IgD-negative memory B cell (primary cell): ENCODE results near the gene CHMP4A. TPM values are rescaled to one million over a fixed set of nuclear protein-coding genes. Genes with fewer than 3 reads are reported as not detected.

Experiments
- H3K27ac Mint-ChIP-seq, 3 donors: one replicate each; pipeline ENCODE4 v1.8.0; 2020 to 2022; ENCODE audit warnings: mild to moderate bottlenecking in 3 of 3, mixed read lengths in 3 of 3, moderate library complexity in 1 of 3
- H3K27me3 Mint-ChIP-seq: one replicate; pipeline ENCODE4 v1.8.0; 2021; ENCODE audit warnings: mixed read lengths
- H3K36me3 Mint-ChIP-seq: one replicate; pipeline ENCODE4 v1.8.0; 2020; ENCODE audit warnings: mild to moderate bottlenecking, mixed read lengths
- H3K4me1 Mint-ChIP-seq, 3 donors: one replicate each; pipeline ENCODE4 v1.8.0; 2020 to 2022; ENCODE audit warnings: mixed read lengths in 3 of 3, mild to moderate bottlenecking in 1 of 3
- H3K4me3 Mint-ChIP-seq, 4 donors: one replicate each; pipeline ENCODE4 v1.8.0; 2020 to 2022; ENCODE audit warnings: mild to moderate bottlenecking in 4 of 4, mixed read lengths in 4 of 4, moderate library complexity in 3 of 4
- H3K9me3 Mint-ChIP-seq, 3 donors: one replicate each; pipeline ENCODE4 v1.8.0; 2020 to 2021; ENCODE audit warnings: mixed read lengths in 3 of 3, mild to moderate bottlenecking in 1 of 3
- polyA plus RNA-seq: library from polyadenylated mRNA; unstranded; fragments of 300-500 nt; fragmentation: Illumina TruSeq; gene quantifications from one replicate; pipeline ENCODE4 v1.2.3, GENCODE V29; 2021

CHMP4A gene
- polyA plus RNA-seq, 1 donor from 2014 or later, result 170 TPM

DNA sequence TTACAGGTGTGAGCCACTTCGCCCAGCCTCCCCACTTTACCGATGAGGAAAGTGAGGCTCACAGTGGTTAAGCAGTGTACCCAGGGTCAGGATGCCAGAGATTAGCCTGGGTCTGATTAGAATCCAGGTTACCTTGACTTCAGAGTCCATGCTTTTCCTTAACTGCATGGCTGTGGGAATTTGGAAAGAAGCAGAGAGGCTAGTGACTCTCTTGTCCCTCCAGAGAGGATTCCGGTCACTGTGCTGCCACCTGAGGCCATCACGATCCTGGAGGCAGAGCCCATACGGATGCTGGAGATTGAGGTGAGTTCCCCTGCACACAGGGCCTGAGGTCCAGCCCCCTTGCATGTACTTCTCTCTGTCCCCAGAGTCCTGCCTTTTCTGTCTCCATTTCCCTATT is 36.7 kb downstream of the CHMP4A start:
- peaks cover 4% of the 10 kb centered on the region for H3K36me3 Mint-ChIP-seq
- no peak overlapping the region for H3K27ac Mint-ChIP-seq
- H3K4me3 Mint-ChIP-seq, result no peak overlapping the region
- no peaks in the 10 kb centered on the region for H3K9me3 Mint-ChIP-seq
- no peaks in the 10 kb centered on the region for H3K27me3 Mint-ChIP-seq
- H3K4me1 Mint-ChIP-seq, result peaks cover under 1 to 8% (median 4%) of the 10 kb centered on the region in 3 donors

DNA sequence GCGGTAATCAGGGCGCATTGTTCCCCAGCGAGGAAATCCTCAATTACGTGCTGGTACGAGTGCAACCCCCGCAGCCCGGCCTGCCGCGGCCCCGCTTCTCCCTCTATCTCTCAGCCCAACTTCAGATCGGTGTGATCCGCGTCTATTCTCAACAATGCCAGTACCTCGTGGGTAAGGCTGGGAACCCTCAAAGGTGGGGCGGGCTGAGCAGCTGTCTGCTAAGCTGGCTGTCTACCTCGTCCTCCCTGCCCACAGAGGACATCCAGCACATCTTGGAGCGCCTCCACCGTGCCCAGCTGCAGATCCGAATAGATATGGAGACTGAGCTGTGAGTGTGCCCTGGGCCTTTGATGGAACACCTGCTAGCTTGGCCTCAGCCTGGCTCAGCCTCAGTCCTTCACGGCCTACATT is 40.4 kb downstream of the CHMP4A start:
- H3K4me1 Mint-ChIP-seq, result peaks cover 11 to 14% (median 12%) of the 10 kb centered on the region in 3 donors
- H3K9me3 Mint-ChIP-seq, result no peaks in the 10 kb centered on the region
- H3K36me3 Mint-ChIP-seq, result peaks cover 6% of the 10 kb centered on the region
- peak overlapping the region in 3 of 4 donors; percentile 55 to 95 (median 60) for H3K4me3 Mint-ChIP-seq
- H3K27ac Mint-ChIP-seq, result peak overlapping the region in 2 of 3 donors; percentile 70 to 89
- H3K27me3 Mint-ChIP-seq, result no peaks in the 10 kb centered on the region

DNA sequence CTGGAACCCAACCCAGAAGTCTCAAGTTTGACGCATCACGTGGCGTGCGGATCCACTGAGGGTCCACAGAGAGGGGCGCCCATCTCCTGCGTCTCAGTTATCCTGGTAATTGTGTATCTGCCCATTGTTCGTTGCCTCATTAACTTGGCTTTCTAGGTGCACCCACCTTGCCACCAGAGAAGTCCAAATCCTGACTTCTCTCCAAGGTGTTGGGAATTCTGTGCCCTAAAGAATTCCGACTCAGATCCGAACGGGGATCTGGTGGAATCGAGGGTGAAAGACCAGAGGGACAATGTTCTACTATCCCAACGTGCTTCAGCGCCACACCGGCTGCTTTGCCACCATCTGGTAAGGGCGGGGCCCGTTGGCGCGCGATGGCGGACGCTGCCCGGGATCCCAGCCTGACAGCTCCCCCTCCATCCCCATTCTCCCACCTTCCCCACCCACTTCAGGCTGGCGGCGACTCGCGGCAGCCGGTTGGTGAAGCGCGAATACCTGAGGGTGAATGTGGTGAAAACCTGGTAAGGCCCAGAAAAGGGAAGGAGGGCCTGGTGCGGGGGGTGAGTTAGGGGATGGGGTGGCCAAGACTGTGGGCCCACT is 40.9 kb downstream of the CHMP4A start:
- Mint-ChIP-seq H3K27ac (peak overlapping the region in 2 of 3 donors; percentile 81 to 87), H3K9me3 (no peaks in the 10 kb centered on the region), H3K4me3 (peak overlapping the region; percentile 84 to 98 (median 94)), H3K27me3 (no peaks in the 10 kb centered on the region), H3K36me3 (peaks cover 6% of the 10 kb centered on the region), H3K4me1 (peaks cover 11 to 17% (median 16%) of the 10 kb centered on the region in 3 donors)

DNA sequence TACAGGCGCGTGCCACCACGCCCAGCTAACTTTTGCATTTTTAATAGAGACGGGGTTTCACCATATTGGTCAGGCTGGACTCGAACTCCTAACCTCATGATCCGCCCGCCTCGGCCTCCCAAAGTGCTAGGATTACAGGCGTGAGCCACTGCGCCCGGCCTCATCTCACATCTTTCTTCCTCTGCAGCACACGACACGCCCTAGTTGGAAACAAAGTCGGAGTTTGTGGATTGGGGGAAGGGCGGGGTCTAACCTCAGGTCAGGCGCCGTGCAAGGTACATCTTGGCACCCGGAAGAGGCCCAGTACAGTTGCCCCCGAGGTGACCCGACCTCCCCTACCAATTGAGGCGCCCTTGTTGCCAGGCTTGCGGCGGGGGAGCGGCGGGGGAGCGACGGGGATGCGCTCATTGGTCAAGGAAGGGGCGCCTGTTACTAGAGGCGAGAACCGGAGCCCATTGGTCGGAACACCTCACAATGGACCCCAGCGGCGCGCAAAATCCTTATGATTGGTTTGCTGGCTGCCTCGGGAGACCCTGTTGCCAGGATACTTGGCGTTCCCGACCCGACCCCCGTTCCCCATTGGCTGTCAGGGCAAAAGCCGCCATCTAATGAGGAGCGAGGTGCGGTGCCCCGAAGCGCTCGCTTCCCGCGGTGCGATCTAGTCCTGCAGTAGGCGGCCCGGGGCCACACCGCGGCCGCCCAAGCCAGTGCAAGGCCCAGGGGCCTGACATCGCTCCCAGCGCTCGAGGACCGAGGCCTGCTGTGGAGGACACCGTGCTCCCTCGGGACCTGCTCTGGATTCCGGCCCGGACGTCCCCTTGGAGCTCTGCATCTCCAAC is 41.6 kb downstream of the CHMP4A start, which contains the start of gene REC8:
Gene REC8 (plus strand): TSS at position 659 of the 839 bp plus-strand sequence. CDS start 473 bp downstream, outside the sequence.
- Mint-ChIP-seq H3K4me3 (peak within 1 kb of the TSS; percentile 84 to 98 (median 94)), H3K4me1 (peaks cover 11 to 18% (median 16%) of the 10 kb centered on the region in 3 donors), H3K36me3 (peaks cover 8% of the 10 kb centered on the region), H3K27me3 (no peaks in the 10 kb centered on the region), H3K27ac (peak within 1 kb of the TSS; percentile 87 to 94 (median 89)), H3K9me3 (no peaks in the 10 kb centered on the region)

DNA sequence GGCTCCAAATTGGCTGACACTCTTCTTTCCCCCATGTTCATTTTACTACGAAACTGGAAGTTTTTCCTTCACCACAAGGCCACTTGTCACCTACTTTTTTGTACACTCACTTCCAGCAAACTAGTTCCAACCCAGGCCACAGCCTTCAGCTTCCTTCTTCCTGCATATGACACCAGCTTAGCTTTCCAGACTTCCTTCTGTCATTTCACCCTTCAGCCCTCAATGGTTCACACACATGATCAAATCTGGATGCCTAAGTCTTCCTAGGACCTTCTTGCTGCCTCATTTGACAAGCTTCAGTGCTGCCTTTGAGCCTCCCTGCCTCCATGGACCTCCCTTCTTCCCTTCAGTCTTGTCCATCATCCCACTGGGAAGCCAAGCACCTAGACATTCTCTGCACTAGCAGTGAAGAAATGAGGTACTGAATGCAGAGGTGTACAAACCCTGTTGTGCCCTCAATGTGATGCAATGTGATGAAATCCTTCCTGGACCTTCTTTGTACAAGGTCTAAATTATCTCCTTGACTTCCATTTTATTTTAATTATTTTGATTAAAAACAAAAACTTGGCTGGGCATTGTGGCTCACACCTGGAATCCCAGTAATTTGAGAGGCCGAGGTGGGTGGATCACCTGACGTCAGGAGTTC is 45.7 kb downstream of the CHMP4A start:
- peaks cover 14% of the 10 kb centered on the region for H3K36me3 Mint-ChIP-seq
- no peaks in the 10 kb centered on the region for H3K9me3 Mint-ChIP-seq
- peaks cover 11 to 30% (median 27%) of the 10 kb centered on the region in 3 donors for H3K4me1 Mint-ChIP-seq
- H3K27me3 Mint-ChIP-seq, result no peaks in the 10 kb centered on the region
- H3K4me3 Mint-ChIP-seq, result peak overlapping the region in 2 of 4 donors; percentile 33 to 80
- peak overlapping the region in 1 of 3 donors; percentile 51 for H3K27ac Mint-ChIP-seq

DNA sequence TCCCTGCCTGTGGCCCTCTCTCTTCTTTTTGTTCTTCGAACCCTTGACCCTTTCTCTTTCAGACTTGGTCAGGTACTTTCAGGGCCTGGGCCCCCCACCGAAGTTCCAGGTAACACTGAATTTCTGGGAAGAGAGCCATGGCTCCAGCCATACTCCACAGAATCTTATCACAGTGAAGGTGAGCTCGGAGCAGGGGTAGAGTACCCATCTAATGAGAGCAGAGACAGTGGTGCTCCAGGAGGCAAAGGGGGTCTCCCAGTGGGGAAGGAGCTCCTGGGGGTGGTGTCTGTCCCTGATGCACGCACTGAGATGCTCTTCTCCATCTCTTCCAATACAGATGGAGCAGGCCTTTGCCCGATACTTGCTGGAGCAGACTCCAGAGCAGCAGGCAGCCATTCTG is 47.5 kb downstream of the CHMP4A start:
- no peaks in the 10 kb centered on the region for H3K9me3 Mint-ChIP-seq
- H3K27me3 Mint-ChIP-seq, result no peaks in the 10 kb centered on the region
- H3K27ac Mint-ChIP-seq, result no peak overlapping the region
- H3K4me3 Mint-ChIP-seq, result peak overlapping the region in 1 of 4 donors; percentile 85
- H3K36me3 Mint-ChIP-seq, result peaks cover 14% of the 10 kb centered on the region
- H3K4me1 Mint-ChIP-seq, result peaks cover 6 to 33% (median 30%) of the 10 kb centered on the region in 3 donors

DNA sequence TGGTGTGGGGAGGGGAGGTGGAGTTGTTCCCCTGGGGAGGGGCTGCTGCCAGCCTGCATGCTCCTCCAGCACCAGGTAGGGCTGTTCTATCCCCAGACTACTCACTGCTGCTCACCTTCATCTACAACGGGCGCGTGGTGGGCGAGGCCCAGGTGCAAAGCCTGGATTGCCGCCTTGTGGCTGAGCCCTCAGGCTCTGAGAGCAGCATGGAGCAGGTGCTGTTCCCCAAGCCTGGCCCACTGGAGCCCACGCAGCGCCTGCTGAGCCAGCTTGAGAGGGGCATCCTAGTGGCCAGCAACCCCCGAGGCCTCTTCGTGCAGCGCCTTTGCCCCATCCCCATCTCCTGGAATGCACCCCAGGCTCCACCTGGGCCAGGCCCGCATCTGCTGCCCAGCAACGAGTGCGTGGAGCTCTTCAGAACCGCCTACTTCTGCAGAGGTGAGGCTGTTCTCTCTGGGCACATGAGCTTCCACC is 48.7 kb downstream of the CHMP4A start:
- peak overlapping the region in 1 of 4 donors; percentile 85 for H3K4me3 Mint-ChIP-seq
- no peaks in the 10 kb centered on the region for H3K9me3 Mint-ChIP-seq
- peak overlapping the region in 2 of 3 donors; percentile 57 to 84 for H3K27ac Mint-ChIP-seq
- peaks cover 7 to 36% (median 28%) of the 10 kb centered on the region in 3 donors for H3K4me1 Mint-ChIP-seq
- no peaks in the 10 kb centered on the region for H3K27me3 Mint-ChIP-seq
- H3K36me3 Mint-ChIP-seq, result peaks cover 14% of the 10 kb centered on the region

DNA sequence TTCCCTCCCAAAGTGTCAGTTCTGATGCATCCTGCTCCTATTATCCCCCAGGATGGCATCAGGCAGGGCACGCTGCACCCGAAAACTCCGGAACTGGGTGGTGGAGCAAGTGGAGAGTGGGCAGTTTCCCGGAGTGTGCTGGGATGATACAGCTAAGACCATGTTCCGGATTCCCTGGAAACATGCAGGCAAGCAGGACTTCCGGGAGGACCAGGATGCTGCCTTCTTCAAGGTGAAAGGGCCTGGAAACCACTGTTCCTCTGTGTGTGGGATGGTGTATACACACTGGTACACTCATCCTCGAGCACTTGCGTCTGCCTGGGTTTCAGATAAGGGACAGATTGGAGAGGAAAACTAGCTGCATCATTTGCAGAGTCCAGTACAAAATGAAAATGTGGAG is 51.2 kb downstream of the CHMP4A start:
- peak overlapping the region; percentile 98 to 100 (median 99) for H3K27ac Mint-ChIP-seq
- peak overlapping the region; percentile 98 to 100 (median 99) for H3K4me3 Mint-ChIP-seq
- H3K36me3 Mint-ChIP-seq, result peaks cover 14% of the 10 kb centered on the region
- no peaks in the 10 kb centered on the region for H3K27me3 Mint-ChIP-seq
- peaks cover 7 to 29% (median 20%) of the 10 kb centered on the region in 3 donors for H3K4me1 Mint-ChIP-seq
- H3K9me3 Mint-ChIP-seq, result no peaks in the 10 kb centered on the region

DNA sequence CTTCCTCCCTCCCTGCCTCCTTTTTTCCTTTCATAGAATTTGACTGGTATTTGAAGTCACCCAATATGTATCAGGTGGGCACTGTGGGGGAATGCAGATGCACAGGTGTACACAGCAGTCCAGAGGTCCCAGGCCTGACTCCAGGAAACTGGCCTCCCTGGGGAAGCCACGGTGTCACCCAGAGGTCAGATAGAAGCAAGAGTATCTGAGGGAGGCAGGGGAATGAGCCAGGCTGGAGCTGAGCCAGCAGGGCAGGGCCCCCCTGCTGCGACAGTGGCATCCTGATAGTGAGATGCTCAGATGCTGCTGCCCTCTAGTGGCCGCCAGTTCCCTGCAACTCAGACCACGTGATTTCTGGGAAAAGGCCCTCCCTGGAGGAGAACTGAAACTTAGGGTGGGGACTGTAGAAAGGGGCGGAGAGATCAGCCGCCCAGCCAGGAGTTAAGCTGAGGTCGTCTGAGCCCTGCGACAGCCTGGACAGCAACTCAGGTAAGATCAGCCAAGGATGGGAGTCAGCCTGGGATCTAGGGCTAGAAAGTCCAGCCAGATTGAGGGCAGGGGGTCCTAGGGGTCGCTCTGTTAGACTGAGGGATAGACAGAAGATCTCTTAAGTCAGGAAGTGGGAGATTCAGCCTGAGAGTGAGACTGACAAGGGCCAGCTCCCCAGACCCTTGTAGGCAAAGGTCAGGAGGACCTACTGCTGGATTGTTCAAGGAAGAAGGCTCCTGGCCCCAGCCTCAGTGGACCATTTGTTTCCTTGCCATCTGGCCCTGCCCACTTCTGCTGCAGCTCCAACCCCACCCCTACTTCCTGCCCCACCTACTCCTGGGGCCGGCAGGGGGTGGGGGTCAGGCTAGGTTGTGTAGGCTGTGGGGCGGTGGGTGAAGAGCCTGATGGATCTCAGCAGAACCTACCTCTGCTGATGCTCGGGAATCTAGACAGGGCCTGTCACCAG is 52.2 kb downstream of the CHMP4A start, which contains the start of gene IRF9:
Gene IRF9 (plus strand): TSS at position 416 of the 955 bp plus-strand sequence. CDS start 880 bp downstream, outside the sequence.
- Mint-ChIP-seq H3K36me3 (peaks cover 10% of the 10 kb centered on the region), H3K9me3 (no peaks in the 10 kb centered on the region), H3K4me3 (peak within 1 kb of the TSS; percentile 98 to 100 (median 99)), H3K27me3 (no peaks in the 10 kb centered on the region), H3K4me1 (peaks cover 7 to 29% (median 20%) of the 10 kb centered on the region in 3 donors), H3K27ac (peak within 1 kb of the TSS; percentile 98 to 100 (median 99))

DNA sequence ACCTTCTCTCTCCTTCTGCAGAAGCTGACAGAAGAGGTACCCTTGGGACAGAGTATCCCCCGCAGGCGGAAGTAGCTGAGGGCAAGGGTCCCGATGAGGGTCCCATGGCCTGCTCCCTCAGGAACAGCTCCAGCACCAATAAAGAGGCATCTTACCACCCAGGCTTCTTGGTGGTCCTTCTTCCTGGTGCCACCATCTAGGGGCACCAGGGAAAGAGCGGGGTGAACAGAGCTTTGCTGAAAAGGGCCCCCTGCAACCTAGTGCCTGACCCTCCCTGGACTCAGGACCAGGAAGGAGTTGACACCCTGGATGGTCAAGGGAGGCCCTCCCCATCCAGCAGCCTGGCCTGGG is 52.8 kb downstream of the CHMP4A start:
- H3K4me3 Mint-ChIP-seq, result peak overlapping the region in 3 of 4 donors; percentile 98 to 100 (median 99)
- peaks cover 13% of the 10 kb centered on the region for H3K36me3 Mint-ChIP-seq
- peaks cover 7 to 29% (median 20%) of the 10 kb centered on the region in 3 donors for H3K4me1 Mint-ChIP-seq
- H3K27ac Mint-ChIP-seq, result peak overlapping the region; percentile 98 to 100 (median 99)
- no peaks in the 10 kb centered on the region for H3K27me3 Mint-ChIP-seq
- no peaks in the 10 kb centered on the region for H3K9me3 Mint-ChIP-seq

DNA sequence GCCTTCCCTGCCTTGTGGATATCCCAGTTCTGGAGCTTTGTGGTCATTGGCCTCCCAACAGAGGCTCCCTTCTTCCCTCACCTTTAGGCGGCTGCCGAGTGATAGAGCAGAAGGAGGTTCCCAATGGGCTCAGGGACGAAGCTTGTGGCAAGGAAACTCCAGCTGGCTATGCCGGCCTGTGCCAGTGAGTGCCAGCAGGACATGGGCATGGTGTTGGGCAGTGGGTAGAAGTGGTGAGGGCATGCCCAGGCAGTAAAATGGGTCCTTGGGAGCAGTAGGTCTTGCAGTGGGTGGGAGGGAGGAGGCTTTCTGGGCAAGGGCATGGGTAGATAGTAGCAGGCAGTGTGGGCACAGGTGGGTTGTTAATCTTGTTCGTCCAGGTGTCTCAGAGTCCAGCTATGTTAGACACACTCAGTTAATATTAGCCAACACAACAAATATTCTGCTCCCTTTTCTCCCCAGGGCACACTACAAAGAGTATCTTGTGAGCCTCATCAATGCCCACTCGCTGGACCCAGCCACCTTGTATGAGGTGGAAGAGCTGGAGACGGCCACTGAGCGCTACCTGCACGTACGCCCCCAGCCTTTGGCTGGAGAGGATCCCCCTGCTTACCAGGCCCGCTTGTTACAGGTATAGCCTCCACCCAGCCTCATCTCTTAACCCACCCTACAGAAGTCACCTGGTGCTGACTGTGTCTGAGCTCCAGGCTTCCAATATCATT is 53.4 kb downstream of the CHMP4A start:
- peak overlapping the region in 2 of 4 donors; percentile 72 to 99 for H3K4me3 Mint-ChIP-seq
- H3K4me1 Mint-ChIP-seq, result peaks cover 7 to 27% (median 20%) of the 10 kb centered on the region in 3 donors

More for the DNA sequence above, 53.4 kb downstream of the CHMP4A start:
- H3K36me3 Mint-ChIP-seq, result peaks cover 10% of the 10 kb centered on the region
- peak overlapping the region in 2 of 3 donors; percentile 98 to 99 for H3K27ac Mint-ChIP-seq
- no peaks in the 10 kb centered on the region for H3K9me3 Mint-ChIP-seq
- H3K27me3 Mint-ChIP-seq, result no peaks in the 10 kb centered on the region
